ENCODE results near the gene LCA5L. TPM values are rescaled to one million over a fixed set of nuclear protein-coding genes. Genes with fewer than 3 reads are reported as not detected.

The LCA5L gene
- total RNA-seq, 4 donors from 2014 or later = 0.26 to 4.1 (median 2.2) TPM; not detected in 1

- Histone ChIP-seq H3K36me3 (no peaks in the 10 kb centered on the region), H3K4me3 (no peak overlapping the region), H3K4me1 (no peaks in the 10 kb centered on the region), H3K27me3 (no peaks in the 10 kb centered on the region), H3K9me3 (no peaks in the 10 kb centered on the region), H3K27ac (no peak overlapping the region)
- TF ChIP-seq POLR2A (IDR thresholded peaks at IDR 0.05) (no peak), CTCF (IDR thresholded peaks at IDR 0.05) (no peak)
- intact Hi-C loops (cut with DNase I; ENCODE audit: low total_unique reads) = no loop called here
- no peak for DNase-seq
Measured at GRCh38 chr21:39463308-39463707, 17.7 kb upstream of the LCA5L start.

- H3K36me3 ChIP-seq = no peaks in the 10 kb centered on the region
- TF ChIP-seq POLR2A (IDR thresholded peaks at IDR 0.05) = no peak
- no peak for TF ChIP-seq CTCF (IDR thresholded peaks at IDR 0.05)
- no peak for DNase-seq
- intact Hi-C loops (cut with DNase I; ENCODE audit: low total_unique reads) = no loop called here
- no peaks in the 10 kb centered on the region for H3K4me1 ChIP-seq
- no peak overlapping the region for H3K4me3 ChIP-seq
- H3K27me3 ChIP-seq = no peaks in the 10 kb centered on the region
- H3K9me3 ChIP-seq = no peaks in the 10 kb centered on the region
- H3K27ac ChIP-seq = no peak overlapping the region
Measured at GRCh38 chr21:39461419-39461818, 15.8 kb upstream of the LCA5L start.

- no peak overlapping the region for H3K27ac ChIP-seq
- no peaks in the 10 kb centered on the region for H3K4me1 ChIP-seq
- DNase-seq = no peak
- no peaks in the 10 kb centered on the region for H3K36me3 ChIP-seq
- no peak overlapping the region for H3K4me3 ChIP-seq
- TF ChIP-seq CTCF (IDR thresholded peaks at IDR 0.05) (no peak), POLR2A (IDR thresholded peaks at IDR 0.05) (no peak)
- H3K9me3 ChIP-seq = no peaks in the 10 kb centered on the region
- intact Hi-C loops (cut with DNase I; ENCODE audit: low total_unique reads) = no loop called here
- H3K27me3 ChIP-seq = no peaks in the 10 kb centered on the region
Measured at GRCh38 chr21:39456665-39457064, 11.1 kb upstream of the LCA5L start.

DNA sequence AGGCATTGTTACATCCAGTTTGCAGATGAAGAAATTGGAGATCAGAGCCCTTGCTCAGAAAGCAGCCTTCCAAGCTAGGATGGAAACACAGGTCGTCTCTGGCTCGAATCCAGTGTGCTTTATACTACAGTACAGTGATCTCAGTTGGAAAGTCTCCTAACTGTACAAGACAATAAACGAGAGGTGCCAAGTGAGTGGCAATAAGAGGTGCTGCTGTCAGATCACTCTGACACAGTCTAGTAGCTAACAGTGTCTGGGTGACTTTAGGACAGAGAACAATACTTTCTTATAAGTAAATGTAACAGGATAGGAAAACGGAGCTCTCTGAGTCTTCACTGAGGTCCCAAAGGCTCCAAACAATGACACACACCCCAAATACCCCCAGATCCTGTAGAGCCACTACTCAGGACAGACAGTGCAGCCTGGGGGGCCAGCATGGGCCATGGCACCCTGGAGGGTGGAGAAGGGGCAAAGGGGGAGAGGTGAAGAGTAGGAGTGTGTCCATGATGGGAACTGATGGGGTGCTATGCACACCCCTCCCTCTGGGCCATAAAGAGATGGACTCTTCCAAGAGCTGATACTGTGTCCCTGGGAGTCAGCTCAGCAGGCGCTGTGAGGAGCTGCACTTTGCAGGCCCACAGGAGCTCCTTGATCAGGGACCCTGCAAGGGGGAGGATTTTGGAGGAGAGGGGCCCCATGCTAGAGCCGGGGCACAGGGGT lies 9.5 kb upstream of the LCA5L start:
- H3K4me1 ChIP-seq = no peaks in the 10 kb centered on the region
- no peaks in the 10 kb centered on the region for H3K9me3 ChIP-seq
- TF ChIP-seq POLR2A (IDR thresholded peaks at IDR 0.05) (no peak), CTCF (IDR thresholded peaks at IDR 0.05) (no peak)
- DNase-seq = no peak
- intact Hi-C loops (cut with DNase I; ENCODE audit: low total_unique reads) = no loop called here
- H3K4me3 ChIP-seq = no peak overlapping the region
- H3K27ac ChIP-seq = no peak overlapping the region
- no peaks in the 10 kb centered on the region for H3K27me3 ChIP-seq
- no peaks in the 10 kb centered on the region for H3K36me3 ChIP-seq

DNA sequence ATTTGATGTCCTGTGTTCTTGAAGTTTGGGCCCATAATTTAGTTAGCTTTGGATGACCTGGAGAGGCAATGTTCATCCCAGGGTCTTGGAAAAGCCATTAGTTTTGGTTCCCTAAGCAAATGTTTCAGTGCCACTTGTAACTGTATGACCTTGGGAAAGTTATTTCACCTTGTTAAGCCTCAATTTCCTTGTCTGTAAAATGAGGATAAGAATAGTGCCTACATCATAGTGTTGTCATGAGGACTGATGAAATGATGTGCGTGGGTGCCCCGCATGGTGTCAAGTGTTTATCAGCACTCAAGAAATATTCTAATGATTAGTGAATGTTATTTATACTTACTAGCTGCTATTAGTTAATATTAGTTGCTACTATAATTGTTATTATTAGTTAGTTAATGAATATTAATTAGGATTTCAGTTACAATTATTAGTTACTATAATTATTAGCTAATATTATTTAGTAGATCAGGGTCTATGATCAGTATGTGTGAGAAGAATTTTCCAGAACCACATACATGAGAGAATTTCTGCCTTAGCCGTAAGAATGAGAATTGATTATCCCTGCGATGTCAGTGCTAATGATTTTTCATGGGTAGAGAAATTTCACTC lies 8.1 kb upstream of the LCA5L start:
- Histone ChIP-seq H3K4me1 (no peaks in the 10 kb centered on the region), H3K36me3 (no peaks in the 10 kb centered on the region), H3K4me3 (no peak overlapping the region), H3K9me3 (no peaks in the 10 kb centered on the region), H3K27me3 (no peaks in the 10 kb centered on the region), H3K27ac (no peak overlapping the region)
- intact Hi-C loops (cut with DNase I; ENCODE audit: low total_unique reads) = no loop called here
- DNase-seq = no peak
- TF ChIP-seq CTCF (IDR thresholded peaks at IDR 0.05) (no peak), POLR2A (IDR thresholded peaks at IDR 0.05) (no peak)

All from uterus (tissue), 4 donors.